ENCODE data around the gene DRAXIN.

- no peak for TF ChIP-seq POLR2A (IDR thresholded peaks at IDR 0.05)
- TF ChIP-seq, protein P1, sequence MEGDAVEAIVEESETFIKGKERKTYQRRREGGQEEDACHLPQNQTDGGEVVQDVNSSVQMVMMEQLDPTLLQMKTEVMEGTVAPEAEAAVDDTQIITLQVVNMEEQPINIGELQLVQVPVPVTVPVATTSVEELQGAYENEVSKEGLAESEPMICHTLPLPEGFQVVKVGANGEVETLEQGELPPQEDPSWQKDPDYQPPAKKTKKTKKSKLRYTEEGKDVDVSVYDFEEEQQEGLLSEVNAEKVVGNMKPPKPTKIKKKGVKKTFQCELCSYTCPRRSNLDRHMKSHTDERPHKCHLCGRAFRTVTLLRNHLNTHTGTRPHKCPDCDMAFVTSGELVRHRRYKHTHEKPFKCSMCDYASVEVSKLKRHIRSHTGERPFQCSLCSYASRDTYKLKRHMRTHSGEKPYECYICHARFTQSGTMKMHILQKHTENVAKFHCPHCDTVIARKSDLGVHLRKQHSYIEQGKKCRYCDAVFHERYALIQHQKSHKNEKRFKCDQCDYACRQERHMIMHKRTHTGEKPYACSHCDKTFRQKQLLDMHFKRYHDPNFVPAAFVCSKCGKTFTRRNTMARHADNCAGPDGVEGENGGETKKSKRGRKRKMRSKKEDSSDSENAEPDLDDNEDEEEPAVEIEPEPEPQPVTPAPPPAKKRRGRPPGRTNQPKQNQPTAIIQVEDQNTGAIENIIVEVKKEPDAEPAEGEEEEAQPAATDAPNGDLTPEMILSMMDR (IDR thresholded peaks at IDR 0.05) = no peak
Observed at GRCh38 chr1:11774753-11775152, 83.2 kb downstream of the DRAXIN start.
